GM19099 (cell line): ENCODE measurements around the gene ANKRD63.

ENCODE experiments used
- POLR2A ChIP-seq: IDR thresholded peaks from 3 replicates; pipeline ENCODE4 v1.6.1; 2011; ENCODE audit warnings: low read depth; ENCODE audit not compliant: insufficient read length; ENCODE audit errors: extremely low read depth

The ANKRD63 gene

DNA sequence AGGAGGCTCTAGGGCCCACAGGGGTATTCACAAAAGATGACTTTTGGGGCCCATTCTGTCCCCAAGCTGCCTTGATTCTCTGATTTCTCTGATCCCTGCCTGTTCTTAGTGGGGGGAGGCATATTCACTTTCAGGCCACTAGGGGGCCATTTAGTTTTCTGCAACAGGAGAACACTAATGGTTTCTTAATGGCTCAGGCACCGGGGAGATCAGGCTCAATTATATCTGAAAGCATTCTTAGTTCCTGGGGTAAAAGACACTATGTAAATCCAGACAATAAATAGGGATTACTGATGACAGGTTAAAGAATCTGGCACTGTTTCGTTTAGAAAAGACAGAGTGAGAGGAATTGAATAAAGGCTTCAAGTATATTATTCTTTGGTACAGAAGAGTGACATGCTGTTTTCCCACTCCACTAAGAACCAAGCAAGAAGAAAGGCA, 38.1 kb upstream of the ANKRD63 start:
- TF ChIP-seq POLR2A, result no peak

- TF ChIP-seq POLR2A, result no peak
Observed at GRCh38 chr15:40320409-40320808, 37.5 kb upstream of the ANKRD63 start.

DNA sequence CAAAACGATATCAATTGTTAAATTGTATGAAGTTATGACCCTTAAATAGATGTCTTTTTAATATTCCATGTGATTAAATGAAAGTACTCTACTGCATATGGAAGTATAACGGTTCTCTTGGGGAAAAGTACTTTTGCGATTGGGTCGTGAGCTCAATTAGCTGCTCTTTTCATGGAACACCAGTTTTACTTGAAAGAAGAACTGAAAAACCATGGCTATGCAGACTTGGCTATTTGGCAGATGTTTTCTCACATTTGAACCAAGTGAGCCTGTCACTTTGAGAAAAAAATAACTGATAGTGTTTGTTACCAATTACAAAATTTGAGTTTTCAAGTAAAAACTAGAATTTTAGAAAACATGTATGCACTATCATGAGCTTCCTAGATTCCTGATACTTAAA, 34.7 kb upstream of the ANKRD63 start:
- TF ChIP-seq POLR2A, result no peak

- TF ChIP-seq POLR2A, result no peak
Observed at GRCh38 chr15:40316931-40317330, 34.1 kb upstream of the ANKRD63 start.

GRCh38 chr15:40314723-40315276, 31.9 kb upstream of the ANKRD63 start:
- no peak for TF ChIP-seq POLR2A

DNA sequence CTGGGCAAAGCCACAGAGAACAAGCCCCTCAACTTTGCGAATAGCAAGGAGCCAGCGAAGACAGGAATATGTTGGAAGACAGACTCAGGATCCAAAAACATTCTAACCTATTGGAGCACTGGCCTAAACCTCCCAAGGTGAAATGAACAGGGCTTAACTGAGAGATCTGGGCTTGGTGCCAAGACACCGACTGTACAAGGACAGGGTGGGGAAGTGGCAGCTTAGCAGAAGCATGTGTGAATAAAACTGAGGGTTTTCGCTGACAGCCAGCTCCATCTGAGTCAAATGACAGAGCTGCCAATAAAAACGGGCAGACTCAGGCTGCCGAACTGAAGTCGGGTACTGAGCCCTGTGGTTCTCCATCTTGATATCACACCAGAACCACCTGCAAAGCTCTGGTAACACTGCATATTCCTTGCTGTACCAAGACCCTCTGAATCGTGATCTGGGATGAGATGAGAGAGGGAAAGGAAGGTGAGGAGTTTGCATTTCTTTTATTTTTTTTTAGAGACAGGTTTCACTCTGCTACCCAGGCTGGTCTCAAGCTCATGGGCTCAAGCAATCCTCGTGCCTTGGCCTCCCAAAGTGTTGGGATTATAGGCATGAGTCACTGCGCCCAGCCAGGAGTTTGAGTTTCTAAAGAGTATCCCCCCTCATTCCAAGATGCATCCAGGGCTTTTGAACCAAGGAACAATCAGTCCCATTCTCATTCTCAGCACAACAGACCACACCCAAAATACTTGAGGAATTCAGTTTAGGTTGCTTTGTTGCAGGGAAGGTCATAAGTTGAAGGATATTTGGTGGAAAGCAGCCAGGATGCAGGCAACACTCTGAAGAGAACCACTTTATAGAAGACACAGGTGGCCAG, 30.9 kb upstream of the ANKRD63 start:
- no peak for TF ChIP-seq POLR2A

- TF ChIP-seq POLR2A, result no peak
Observed at GRCh38 chr15:40312370-40313158, 29.7 kb upstream of the ANKRD63 start.

DNA sequence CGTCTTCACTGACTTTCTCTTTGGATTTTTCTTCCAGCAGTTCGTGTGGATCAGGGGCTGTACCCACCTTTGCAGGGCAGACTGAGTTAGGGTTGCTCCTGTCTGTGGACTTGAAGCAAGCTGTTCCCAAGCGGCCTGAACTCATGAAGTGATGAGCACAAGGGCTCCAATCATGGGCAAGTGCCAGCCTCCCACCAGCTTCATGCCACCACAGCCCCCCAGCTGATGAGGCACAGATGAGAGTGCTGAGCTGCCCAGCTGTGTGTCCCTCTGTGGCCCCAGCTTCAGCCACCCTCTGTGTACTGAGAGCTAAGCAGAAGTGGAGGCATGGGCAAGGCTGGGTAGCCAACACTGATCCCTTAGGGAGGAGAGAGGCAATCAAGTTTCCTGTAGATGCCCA, 28.1 kb upstream of the ANKRD63 start:
- TF ChIP-seq POLR2A, result no peak

GRCh38 chr15:40310001-40310959, 27.4 kb upstream of the ANKRD63 start:
- no peak for TF ChIP-seq POLR2A

GRCh38 chr15:40309344-40309862, 26.5 kb upstream of the ANKRD63 start:
- TF ChIP-seq POLR2A, result no peak

GRCh38 chr15:40307421-40308211, 24.8 kb upstream of the ANKRD63 start, which contains the start of gene PLCB2:
Gene PLCB2, minus strand, starts transcription at chr15:40307935. Its CDS starts 263 bp downstream, at chr15:40307672.
- TF ChIP-seq POLR2A, result peak; percentile 70

DNA sequence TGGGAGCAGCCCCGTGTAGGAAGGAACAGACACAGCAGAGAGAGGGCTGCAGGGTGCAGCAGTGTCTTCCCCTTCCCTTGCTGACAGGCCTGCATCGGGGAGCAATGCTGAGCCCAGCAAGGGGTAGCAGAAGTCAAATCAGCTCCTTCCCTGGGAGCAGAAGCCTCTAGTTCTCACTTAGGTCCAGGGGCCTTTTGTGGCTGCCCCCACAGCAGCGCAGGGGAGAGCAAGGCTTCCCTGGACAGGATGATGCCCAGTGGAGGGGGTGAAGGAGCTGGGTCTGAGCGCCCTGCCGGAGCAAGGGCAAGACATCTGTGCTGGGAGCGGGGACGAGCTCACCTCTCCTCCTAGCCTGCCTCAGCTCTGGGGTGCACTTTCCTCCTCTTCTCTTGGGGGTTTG, 24.0 kb upstream of the ANKRD63 start:
- TF ChIP-seq POLR2A, result no peak

DNA sequence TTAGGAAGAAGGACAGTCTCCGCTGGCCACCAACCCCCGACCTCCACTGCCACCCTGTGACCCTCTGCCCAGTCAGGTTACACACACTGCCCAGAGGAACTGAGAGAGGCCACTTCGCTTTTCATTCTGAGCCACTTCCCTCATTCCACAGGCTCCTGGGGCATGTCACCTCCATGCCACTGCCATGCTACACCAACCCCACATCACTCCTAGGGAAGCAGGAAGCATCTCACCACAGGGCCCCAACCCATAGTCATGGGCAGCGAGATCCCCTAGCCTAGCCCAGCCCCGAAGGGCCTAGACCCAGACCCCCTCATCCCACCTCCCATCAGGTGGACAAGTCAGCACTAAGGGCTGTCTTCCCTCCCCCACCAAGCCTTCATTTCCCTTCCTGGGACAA, 23.5 kb upstream of the ANKRD63 start:
- no peak for TF ChIP-seq POLR2A
